Tibial nerve (tissue), 3 donors: Measurements from ENCODE around the gene NHSL1.

Experiments
- CTCF ChIP-seq, 5 experiments: fragments of 200-600 bp in 3 of 5; fragments of 450-650 bp in 2 of 5; sonication (generic) in 3 of 5; IDR thresholded peaks; one replicate each; pipeline ENCODE4 v1.5.1; 2016 to 2019; ENCODE audit warnings: antibody characterized with exemption in 5 of 5, mild to moderate bottlenecking in 3 of 5, moderate library complexity in 2 of 5
- POLR2A ChIP-seq, 2 donors: fragments of 450-650 bp; IDR thresholded peaks; one replicate each; pipeline ENCODE4 v1.6.1; 2017; ENCODE audit warnings: antibody characterized with exemption in 2 of 2, mild to moderate bottlenecking in 2 of 2, moderate library complexity in 2 of 2

GRCh38 chr6:138476116-138476515, 23.2 kb downstream of the NHSL1 start:
- TF ChIP-seq CTCF (IDR thresholded peaks at IDR 0.05): no peak
- TF ChIP-seq POLR2A (IDR thresholded peaks at IDR 0.05): no peak
